IPS DF 6.9 (cell line): Measurements from ENCODE around the gene CTTNBP2NL.
"Not testable (repeated sequence)": the region's sequence is repeated elsewhere in the genome, so short reads cannot be mapped to it uniquely, and the experiment has no call there.

Experiments used
- DNase-seq: peaks from one replicate; pipeline ENCODE4 v3.0.0-alpha.2; 2013; ENCODE audit warnings: low read depth, low spot score
- H3K27ac ChIP-seq: one replicate; pipeline ENCODE4 v1.5.1; 2013; ENCODE audit warnings: low read length, control low read depth
- H3K27me3 ChIP-seq: 2 replicates; pipeline ENCODE4 v1.6.1; 2013; ENCODE audit warnings: mild to moderate bottlenecking, low read length; ENCODE audit not compliant: control insufficient read depth, insufficient read depth
- H3K36me3 ChIP-seq: 2 replicates; pipeline ENCODE4 v1.6.1; 2013; ENCODE audit warnings: low read length; ENCODE audit not compliant: control insufficient read depth, insufficient read depth
- H3K4me1 ChIP-seq: 2 replicates; pipeline ENCODE4 v1.6.1; 2013; ENCODE audit warnings: low read length; ENCODE audit not compliant: control insufficient read depth, insufficient read depth
- H3K4me3 ChIP-seq: 2 replicates; pipeline ENCODE4 v1.5.1; 2013; ENCODE audit warnings: mild to moderate bottlenecking, low read length
- H3K9me3 ChIP-seq: 2 replicates; pipeline ENCODE4 v1.6.1; 2013; ENCODE audit warnings: low read length, inconsistent platforms; ENCODE audit not compliant: control insufficient read depth, insufficient read depth
- whole genome bisulfite sequencing: extraction: QIAGEN DNeasy Blood & Tissue Kit; methylation state at CpG from one replicate; pipeline ENCODE4 v1.1.7; 2013; ENCODE audit warnings: mixed read lengths, missing lambda C conversion rate; ENCODE audit not compliant: insufficient read length, insufficient coverage; 5-methylcytosine and 5-hydroxymethylcytosine counted together

CTTNBP2NL gene

GRCh38 chr1:112396653-112397471 is 848 bp downstream of the CTTNBP2NL start:
- H3K36me3 ChIP-seq: no peaks in the 10 kb centered on the region
- no CpG with 5 or more reads among the region's 11 CpGs for WGBS
- no peak overlapping the region for H3K27ac ChIP-seq
- no peaks in the 10 kb centered on the region for H3K27me3 ChIP-seq
- H3K9me3 ChIP-seq: no peaks in the 10 kb centered on the region
- no peaks in the 10 kb centered on the region; the same call in 1 of the 2 replicates for H3K4me1 ChIP-seq
- no peak for DNase-seq
- H3K4me3 ChIP-seq: peak overlapping the region; percentile 79

DNA sequence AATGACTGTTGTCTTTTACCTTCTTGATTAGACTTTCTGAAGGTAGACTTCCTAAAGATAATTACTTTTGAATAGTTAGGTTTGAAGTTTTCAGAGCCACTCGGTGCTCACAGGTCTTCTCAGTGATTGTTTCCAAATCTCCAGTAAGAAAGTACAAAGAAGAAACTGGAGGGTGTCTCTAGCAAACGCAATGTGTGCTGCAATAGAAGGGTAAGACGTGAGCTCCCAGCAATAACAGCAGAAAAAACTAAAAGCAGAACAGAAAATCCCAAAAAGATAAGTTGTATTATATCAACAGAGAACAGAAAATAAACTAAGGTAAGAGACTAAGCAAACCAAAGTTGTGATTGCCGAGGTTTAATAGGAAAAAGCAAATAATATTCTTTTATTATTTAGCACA is 1.8 kb downstream of the CTTNBP2NL start:
- H3K4me3 ChIP-seq: no peak overlapping the region
- H3K36me3 ChIP-seq: no peaks in the 10 kb centered on the region
- H3K4me1 ChIP-seq: no peaks in the 10 kb centered on the region; the same call in 1 of the 2 replicates
- H3K27ac ChIP-seq: no peak overlapping the region
- no CpG with 5 or more reads among the region's 4 CpGs for WGBS
- no peak for DNase-seq
- H3K9me3 ChIP-seq: no peaks in the 10 kb centered on the region
- H3K27me3 ChIP-seq: no peaks in the 10 kb centered on the region

GRCh38 chr1:112399456-112399855 is 3.4 kb downstream of the CTTNBP2NL start:
- H3K36me3 ChIP-seq: no peaks in the 10 kb centered on the region
- no CpG with 5 or more reads among the region's 4 CpGs for WGBS
- H3K9me3 ChIP-seq: no peaks in the 10 kb centered on the region
- DNase-seq: no peak
- no peak overlapping the region for H3K27ac ChIP-seq
- no peaks in the 10 kb centered on the region for H3K27me3 ChIP-seq
- H3K4me3 ChIP-seq: no peak overlapping the region
- no peaks in the 10 kb centered on the region; the same call in 1 of the 2 replicates for H3K4me1 ChIP-seq

- H3K27me3 ChIP-seq, H3K36me3 ChIP-seq, H3K9me3 ChIP-seq, H3K4me3 ChIP-seq, H3K4me1 ChIP-seq, H3K27ac ChIP-seq, DNase-seq: not testable (repeated sequence)
- no CpG with 5 or more reads among the region's 6 CpGs for WGBS
Measured at GRCh38 chr1:112400706-112401105, 4.7 kb downstream of the CTTNBP2NL start.

GRCh38 chr1:112402682-112403643 is 6.9 kb downstream of the CTTNBP2NL start:
- no peak overlapping the region for H3K27ac ChIP-seq
- H3K4me3 ChIP-seq: no peak overlapping the region
- WGBS: no CpG with 5 or more reads among the region's 5 CpGs
- no peaks in the 10 kb centered on the region for H3K27me3 ChIP-seq
- H3K4me1 ChIP-seq: no peaks in the 10 kb centered on the region; the same call in 1 of the 2 replicates
- H3K9me3 ChIP-seq: no peaks in the 10 kb centered on the region
- no peak for DNase-seq
- no peaks in the 10 kb centered on the region for H3K36me3 ChIP-seq

DNA sequence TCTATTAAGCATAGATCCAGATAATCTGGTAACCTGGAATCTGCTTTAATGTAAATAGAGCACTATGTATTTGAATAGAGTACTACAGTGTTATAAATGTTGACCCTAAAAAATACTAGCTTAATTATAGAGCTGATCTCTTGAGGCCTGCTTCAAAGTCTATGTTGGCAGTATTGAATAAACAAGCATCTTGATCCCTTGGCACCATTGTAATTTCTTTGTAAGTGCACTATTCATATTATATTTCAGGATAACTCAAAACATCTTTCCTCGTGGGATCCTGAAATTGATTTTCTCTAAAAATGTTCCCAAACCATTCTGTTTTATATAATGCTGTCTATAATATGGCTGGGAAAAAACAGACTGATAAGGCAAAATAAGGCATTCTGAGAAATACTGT is 10.8 kb downstream of the CTTNBP2NL start:
- H3K27ac ChIP-seq: no peak overlapping the region
- no peak for DNase-seq
- no peaks in the 10 kb centered on the region for H3K27me3 ChIP-seq
- H3K36me3 ChIP-seq: no peaks in the 10 kb centered on the region
- no peak overlapping the region for H3K4me3 ChIP-seq
- H3K9me3 ChIP-seq: no peaks in the 10 kb centered on the region
- WGBS: no CpG with 5 or more reads among the region's 1 CpG
- no peaks in the 10 kb centered on the region; the same call in 1 of the 2 replicates for H3K4me1 ChIP-seq

GRCh38 chr1:112409414-112409813 is 13.4 kb downstream of the CTTNBP2NL start:
- no peak overlapping the region for H3K4me3 ChIP-seq
- H3K36me3 ChIP-seq: no peaks in the 10 kb centered on the region
- H3K4me1 ChIP-seq: no peaks in the 10 kb centered on the region
- no peaks in the 10 kb centered on the region for H3K27me3 ChIP-seq
- H3K9me3 ChIP-seq: no peaks in the 10 kb centered on the region
- DNase-seq: no peak
- no peak overlapping the region for H3K27ac ChIP-seq
- WGBS: no CpG with 5 or more reads among the region's 2 CpGs

- no peak for DNase-seq
Measured at GRCh38 chr1:112410673-112411072, 14.7 kb downstream of the CTTNBP2NL start.

DNA sequence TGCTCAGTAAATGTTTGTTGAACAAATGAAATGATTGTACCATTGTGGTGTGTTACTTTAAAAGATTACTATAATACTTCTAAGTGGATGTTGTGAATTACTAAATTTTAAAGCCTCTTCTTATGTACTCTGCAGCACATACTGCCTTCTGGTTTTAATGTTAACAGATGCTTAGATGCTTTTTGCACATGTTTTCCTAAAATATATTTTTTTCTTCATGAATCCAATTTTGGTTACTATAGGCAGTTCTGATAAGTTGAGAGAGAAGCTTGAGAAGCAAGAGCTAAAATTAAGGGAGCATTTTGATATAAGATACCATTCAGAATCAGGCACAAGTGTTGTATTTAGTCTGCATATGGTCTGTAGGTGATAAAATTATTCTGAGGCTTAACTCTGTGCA is 21.3 kb downstream of the CTTNBP2NL start:
- no peak overlapping the region for H3K4me3 ChIP-seq
- H3K36me3 ChIP-seq: no peaks in the 10 kb centered on the region
- no peak overlapping the region for H3K27ac ChIP-seq
- no peak for DNase-seq
- H3K4me1 ChIP-seq: no peaks in the 10 kb centered on the region
- no peaks in the 10 kb centered on the region for H3K27me3 ChIP-seq
- no peaks in the 10 kb centered on the region for H3K9me3 ChIP-seq

More at GRCh38 chr1:112410673-112411072, 14.7 kb downstream of the CTTNBP2NL start:
- Histone ChIP-seq H3K4me3 (no peak overlapping the region), H3K9me3 (no peaks in the 10 kb centered on the region), H3K4me1 (no peaks in the 10 kb centered on the region), H3K36me3 (no peaks in the 10 kb centered on the region), H3K27ac (no peak overlapping the region), H3K27me3 (no peaks in the 10 kb centered on the region)
- WGBS: no CpG with 5 or more reads among the region's 2 CpGs

GRCh38 chr1:112418099-112418892 is 22.3 kb downstream of the CTTNBP2NL start:
- Histone ChIP-seq H3K36me3 (no peaks in the 10 kb centered on the region), H3K4me1 (no peaks in the 10 kb centered on the region), H3K27ac (no peak overlapping the region), H3K4me3 (no peak overlapping the region), H3K27me3 (no peaks in the 10 kb centered on the region), H3K9me3 (no peaks in the 10 kb centered on the region)
- no peak for DNase-seq
- WGBS: no CpG with 5 or more reads among the region's 2 CpGs
